OCI-LY3 (cell line): ENCODE measurements around the gene PIP5K1B.
A peak's percentile ranks its signal among the peaks of the same experiment; 100 is the strongest.

ENCODE experiments used
- H2AFZ ChIP-seq: fragments of 200-600, 300-600 bp; shearing (Covaris generic); 2 replicates; pipeline ENCODE4 v1.6.0; 2014; ENCODE audit warnings: antibody characterized with exemption, low read depth, low read length
- H3K27ac ChIP-seq: fragments of 200-600, 300-600 bp; sonication (generic); 2 replicates; pipeline ENCODE4 v1.5.1; 2014; ENCODE audit warnings: mild to moderate bottlenecking, low read length, moderate library complexity, mixed read lengths
- H3K27me3 ChIP-seq: fragments of 200-600, 300-600 bp; sonication (generic); 2 replicates; pipeline ENCODE4 v1.6.1; 2014; ENCODE audit warnings: low read depth, low read length, mixed read lengths
- H3K36me3 ChIP-seq: fragments of 200-600, 300-600 bp; sonication (generic); replicated peaks from 2 replicates; pipeline ENCODE3; 2014; ENCODE audit warnings: low read depth, low read length, mixed read lengths
- H3K4me1 ChIP-seq: fragments of 300-600, 200-600 bp; sonication (generic); 2 replicates; pipeline ENCODE4 v1.6.1; 2014; ENCODE audit warnings: low read length, mixed read lengths
- H3K4me2 ChIP-seq: fragments of 200-600, 300-600 bp; sonication (generic); 2 replicates; pipeline ENCODE4 v1.6.1; 2014; ENCODE audit warnings: low read length, mixed read lengths
- H3K4me3 ChIP-seq: fragments of 300-600, 200-600 bp; sonication (generic); 2 replicates; pipeline ENCODE4 v1.5.1; 2014; ENCODE audit warnings: antibody characterized with exemption, mild to moderate bottlenecking, low read length, moderate library complexity
- H3K79me2 ChIP-seq: fragments of 300-600, 200-600 bp; shearing (Covaris generic); 2 replicates; pipeline ENCODE4 v1.6.1; 2014; ENCODE audit warnings: mild to moderate bottlenecking, low read length, mixed read lengths
- H3K9ac ChIP-seq: fragments of 300-600, 200-600 bp; shearing (Covaris generic); 2 replicates; pipeline ENCODE4 v1.6.0; 2014; ENCODE audit warnings: mild to moderate bottlenecking, low read length, moderate library complexity
- H3K9me3 ChIP-seq: fragments of 200-600, 300-600 bp; shearing (Covaris generic); 2 replicates; pipeline ENCODE4 v1.6.1; 2014; ENCODE audit warnings: low read length, mixed read lengths; ENCODE audit not compliant: insufficient read depth
- H4K20me1 ChIP-seq: fragments of 200-600, 300-600 bp; sonication (generic); 2 replicates; pipeline ENCODE4 v1.6.1; 2016; ENCODE audit warnings: low read length, mixed read lengths; ENCODE audit not compliant: insufficient read depth
- CTCF ChIP-seq: fragments of 200-600, 300-600 bp; sonication (generic); IDR thresholded peaks from 2 replicates; pipeline ENCODE4 v1.5.1; 2014; ENCODE audit warnings: antibody characterized with exemption, low read length, low read depth
- EZH2phosphoT487 ChIP-seq: fragments of 200-600 bp; shearing (Covaris generic); IDR thresholded peaks from 2 replicates; pipeline ENCODE4 v1.6.1; 2018; ENCODE audit warnings: antibody characterized with exemption, mixed run types, low read depth

The PIP5K1B gene

GRCh38 chr9:68780720-68781119, 75.7 kb downstream of the PIP5K1B start:
- no peaks in the 10 kb centered on the region for H3K36me3 ChIP-seq
- H3K27me3 ChIP-seq, result no peaks in the 10 kb centered on the region
- H3K79me2 ChIP-seq, result peaks cover 12% of the 10 kb centered on the region
- no peak overlapping the region for H3K27ac ChIP-seq
- 0 out of 2 replicates have a peak, but pooled peaks cover 4% of the 10 kb centered on the region for H4K20me1 ChIP-seq
- peak overlapping the region; percentile 95 for H3K4me3 ChIP-seq
- no peaks in the 10 kb centered on the region for H3K9me3 ChIP-seq
- TF ChIP-seq EZH2phosphoT487 (no peak), CTCF (no peak)
- H2AFZ ChIP-seq, result 0 out of 2 replicates have a peak overlapping the region, but pooled peaks have one; percentile 84
- H3K4me1 ChIP-seq, result peaks cover 12% of the 10 kb centered on the region
- H3K9ac ChIP-seq, result peak overlapping the region; percentile 85
- peak overlapping the region; percentile 99 for H3K4me2 ChIP-seq

GRCh38 chr9:68781928-68782327, 76.9 kb downstream of the PIP5K1B start:
- Histone ChIP-seq H3K9me3 (no peaks in the 10 kb centered on the region), H3K4me1 (peaks cover 12% of the 10 kb centered on the region), H3K79me2 (peaks cover 12% of the 10 kb centered on the region), H3K27ac (no peak overlapping the region), H2AFZ (no peak overlapping the region), H3K36me3 (no peaks in the 10 kb centered on the region), H3K4me2 (no peak overlapping the region), H3K27me3 (no peaks in the 10 kb centered on the region), H3K9ac (no peak overlapping the region), H3K4me3 (no peak overlapping the region), H4K20me1 (0 out of 2 replicates have a peak, but pooled peaks cover 4% of the 10 kb centered on the region)
- TF ChIP-seq CTCF, result no peak
- no peak for TF ChIP-seq EZH2phosphoT487

- no peak overlapping the region for H3K9ac ChIP-seq
- no peak overlapping the region for H3K4me3 ChIP-seq
- H3K36me3 ChIP-seq, result no peaks in the 10 kb centered on the region
- no peak overlapping the region for H3K4me2 ChIP-seq
- H3K27ac ChIP-seq, result no peak overlapping the region
- H4K20me1 ChIP-seq, result 0 out of 2 replicates have a peak, but pooled peaks cover 4% of the 10 kb centered on the region
- TF ChIP-seq EZH2phosphoT487 (no peak), CTCF (no peak)
- H3K27me3 ChIP-seq, result no peaks in the 10 kb centered on the region
- H3K9me3 ChIP-seq, result no peaks in the 10 kb centered on the region
- H3K79me2 ChIP-seq, result peaks cover 12% of the 10 kb centered on the region
- H2AFZ ChIP-seq, result no peak overlapping the region
- peaks cover 12% of the 10 kb centered on the region for H3K4me1 ChIP-seq
Observed at GRCh38 chr9:68782546-68782945, 77.5 kb downstream of the PIP5K1B start.

GRCh38 chr9:68785965-68786364, 80.9 kb downstream of the PIP5K1B start:
- no peak overlapping the region for H3K4me3 ChIP-seq
- no peaks in the 10 kb centered on the region for H3K36me3 ChIP-seq
- H3K79me2 ChIP-seq, result peaks cover 4% of the 10 kb centered on the region
- H3K9ac ChIP-seq, result no peak overlapping the region
- H3K4me2 ChIP-seq, result no peak overlapping the region
- no peaks in the 10 kb centered on the region for H3K9me3 ChIP-seq
- no peak overlapping the region for H3K27ac ChIP-seq
- H2AFZ ChIP-seq, result no peak overlapping the region
- peaks cover 4% of the 10 kb centered on the region for H3K4me1 ChIP-seq
- no peak for TF ChIP-seq CTCF
- no peak for TF ChIP-seq EZH2phosphoT487
- H3K27me3 ChIP-seq, result no peaks in the 10 kb centered on the region
- 0 out of 2 replicates have a peak, but pooled peaks cover 4% of the 10 kb centered on the region for H4K20me1 ChIP-seq
